ENCODE results near the gene PTPN23. TPM values are rescaled to one million over a fixed set of nuclear protein-coding genes. Genes with fewer than 3 reads are reported as not detected.
A peak's percentile ranks its signal among the peaks of the same experiment; 100 is the strongest.

The PTPN23 gene
- polyA plus RNA-seq, 3 donors: 1.2 to 13.7 (median 1.3) TPM

GRCh38 chr3:47433796-47434195 lies 53.0 kb downstream of the PTPN23 start:
- Histone ChIP-seq H3K36me3 (replicated peaks in 1 of 2; ENCODE audit: control insufficient read depth in 1 of 2, insufficient read depth in 2 of 2, low read length in 2 of 2) (peaks cover 47 to 68% of the 10 kb centered on the region in 2 donors), H3K27me3 (ENCODE audit: control insufficient read depth in 2 of 2, insufficient read depth in 2 of 2, low read length in 2 of 2) (no peaks in the 10 kb centered on the region), H3K9me3 (replicated peaks in 1 of 2; ENCODE audit: control insufficient read depth in 1 of 2, insufficient read depth in 1 of 2, low read length in 2 of 2) (no peaks in the 10 kb centered on the region), H3K4me1 (ENCODE audit: control insufficient read depth in 1 of 2, insufficient read depth in 2 of 2, low read length in 2 of 2) (no peaks in the 10 kb centered on the region), H3K79me2 (ENCODE audit: insufficient read depth, low read length) (peaks cover 3% of the 10 kb centered on the region), H4K20me1 (ENCODE audit: insufficient read depth, low read length) (peaks cover 4% of the 10 kb centered on the region), H3K4me2 (replicated peaks; ENCODE audit: extremely low read depth, low read length, poor library complexity, severe bottlenecking) (no peak overlapping the region), H3K9ac (ENCODE audit: insufficient read depth, low read length, poor library complexity, severe bottlenecking) (no peak overlapping the region), H2AFZ (ENCODE audit: insufficient read depth, low read depth, low read length, poor library complexity, severe bottlenecking) (no peak overlapping the region), H3K4me3 (replicated peaks in 1 of 3; ENCODE audit: low read depth in 2 of 3, low read length in 3 of 3) (no peak overlapping the region), H3K27ac (ENCODE audit: low read depth in 1 of 2, low read length in 2 of 2) (no peak overlapping the region)
- intact Hi-C loops (cut with micrococcal nuclease): no loop called here
- Mint-ChIP-seq H3K4me1 (peaks cover 9% of the 10 kb centered on the region), H3K9me3 (no peaks in the 10 kb centered on the region), H3K27ac (no peak overlapping the region), H3K36me3 (peaks cover 54 to 66% of the 10 kb centered on the region in 2 donors), H3K4me3 (no peak overlapping the region), H3K27me3 (ENCODE audit: low read depth in 3 of 3) (no peaks in the 10 kb centered on the region)
- TF ChIP-seq CTCF (IDR thresholded peaks at IDR 0.05): no peak
- DNase-seq: no peak
- no CpG with 5 or more reads among the region's 3 CpGs for WGBS (ENCODE audit: insufficient coverage)

GRCh38 chr3:47434849-47435248 lies 54.0 kb downstream of the PTPN23 start:
- Mint-ChIP-seq H3K36me3 (peaks cover 57 to 71% of the 10 kb centered on the region in 2 donors), H3K27ac (peak overlapping the region in 1 of 7 donors; percentile 81), H3K4me1 (peaks cover 7% of the 10 kb centered on the region), H3K9me3 (no peaks in the 10 kb centered on the region), H3K27me3 (ENCODE audit: low read depth in 3 of 3) (no peaks in the 10 kb centered on the region), H3K4me3 (no peak overlapping the region)
- Histone ChIP-seq H3K79me2 (ENCODE audit: insufficient read depth, low read length) (peaks cover 3% of the 10 kb centered on the region), H3K9me3 (replicated peaks in 1 of 2; ENCODE audit: control insufficient read depth in 1 of 2, insufficient read depth in 1 of 2, low read length in 2 of 2) (no peaks in the 10 kb centered on the region), H3K4me2 (replicated peaks; ENCODE audit: extremely low read depth, low read length, poor library complexity, severe bottlenecking) (no peak overlapping the region), H3K36me3 (replicated peaks in 1 of 2; ENCODE audit: control insufficient read depth in 1 of 2, insufficient read depth in 2 of 2, low read length in 2 of 2) (peaks cover 51 to 70% of the 10 kb centered on the region in 2 donors), H3K27ac (ENCODE audit: low read depth in 1 of 2, low read length in 2 of 2) (no peak overlapping the region), H3K9ac (ENCODE audit: insufficient read depth, low read length, poor library complexity, severe bottlenecking) (no peak overlapping the region), H2AFZ (ENCODE audit: insufficient read depth, low read depth, low read length, poor library complexity, severe bottlenecking) (no peak overlapping the region), H4K20me1 (ENCODE audit: insufficient read depth, low read length) (peaks cover 10% of the 10 kb centered on the region), H3K27me3 (ENCODE audit: control insufficient read depth in 2 of 2, insufficient read depth in 2 of 2, low read length in 2 of 2) (no peaks in the 10 kb centered on the region), H3K4me3 (replicated peaks in 1 of 3; ENCODE audit: low read depth in 2 of 3, low read length in 3 of 3) (no peak overlapping the region), H3K4me1 (ENCODE audit: control insufficient read depth in 1 of 2, insufficient read depth in 2 of 2, low read length in 2 of 2) (no peaks in the 10 kb centered on the region)
- no peak for DNase-seq
- 100% methylated on average over 4 of the region's 4 CpGs for WGBS (ENCODE audit: insufficient coverage)
- no peak for TF ChIP-seq CTCF (IDR thresholded peaks at IDR 0.05)
- intact Hi-C loops (cut with micrococcal nuclease): no loop called here
